ENCODE measurements around the gene PPM1B. TPM values are rescaled to one million over a fixed set of nuclear protein-coding genes. Genes with fewer than 3 reads are reported as not detected.

PPM1B gene
- total and polyA plus RNA-seq, 9 of the 15 experiments (the other 6 are each of a cell fraction or from before 2014, with no cell fraction given) = 8.9 to 44.0 (median 28.6) TPM

- DNase-seq (ENCODE audit: extremely low read depth in 1 of 4, low spot score in 3 of 4) (no peak), FAIRE-seq (no peak), ATAC-seq (no peak)
- in situ Hi-C loops (cut with MboI) (no loop called here), intact Hi-C loops (cut with micrococcal nuclease) (no loop called here)
- H3K27ac ChIP-seq (ENCODE audit: extremely low read depth, low read depth, low read length) = no peak overlapping the region
- H3K9ac ChIP-seq (ENCODE audit: insufficient read depth in 1 of 2, low read depth in 2 of 2, low read length in 2 of 2) = no peak overlapping the region
- H3K4me3 ChIP-seq = no peak overlapping the region
- no TSS peak for BruUV-seq (replicated peaks)
- no peaks in the 10 kb centered on the region for H3K79me2 ChIP-seq (ENCODE audit: control insufficient read depth, insufficient read depth, low read length)
- no peak for TF ChIP-seq ZBTB5 (IDR thresholded peaks at IDR 0.05)
- no peak for TF ChIP-seq MTA2 (IDR thresholded peaks at IDR 0.05; ENCODE audit: low read depth)
- TF ChIP-seq ZNF764 (CRISPR knock-in tag; IDR thresholded peaks at IDR 0.05; ENCODE audit: low read depth) = no peak
- TF ChIP-seq HEY1 (CRISPR knock-in tag; IDR thresholded peaks at IDR 0.05; ENCODE audit: borderline replicate concordance) = no peak
- WGBS (ENCODE audit: insufficient coverage, low coverage, missing lambda C conversion rate) = 50% methylated on average over 3 of the region's 3 CpGs
- peaks cover 1 to 6% of the 10 kb centered on the region in 2 experiments; a peak in 3 of 5 replicates for H3K4me1 ChIP-seq (replicated peaks in 1 of 2; ENCODE audit: control insufficient read depth in 2 of 2, insufficient read depth in 2 of 2, low read length in 2 of 2)
- no peaks in the 10 kb centered on the region for H3K9me1 ChIP-seq (ENCODE audit: control insufficient read depth, insufficient read depth, low read length)
- no peak overlapping the region for H3K4me2 ChIP-seq (ENCODE audit: insufficient read depth, low read length)
- H3K36me3 ChIP-seq (ENCODE audit: control insufficient read depth, insufficient read depth, low read length) = no peaks in the 10 kb centered on the region
- no peaks in the 10 kb centered on the region for H4K20me1 ChIP-seq (replicated peaks; ENCODE audit: control insufficient read depth, insufficient read depth, low read length)
- H3K9me3 ChIP-seq (replicated peaks; ENCODE audit: control insufficient read depth, insufficient read depth, low read depth, low read length) = no peaks in the 10 kb centered on the region
- peaks cover 4 to 11% of the 10 kb centered on the region in 2 experiments; a peak in 3 of 5 replicates for H3K27me3 ChIP-seq (ENCODE audit: control insufficient read depth in 2 of 2, insufficient read depth in 2 of 2, low read length in 2 of 2)
- ChIA-PET POLR2A (interaction anchor here (1.2 to 1.8 kb wide), 2 partner anchors 18 to 31 kb away, joined by 3 to 9 read pairs; partner anchors contain the start of gene PPM1B), CTCF (ENCODE audit: low intra/inter-chr PET ratio) (no interaction called here)
- H2AFZ ChIP-seq (ENCODE audit: low read depth, low read length) = no peak overlapping the region
Measured at GRCh38 chr2:44150473-44150872, 18.2 kb upstream of the PPM1B start.

Data from K562 (cell line).